ENCODE measurements around the gene MICALL1. TPM values are rescaled to one million over a fixed set of nuclear protein-coding genes. Genes with fewer than 3 reads are reported as not detected.
A peak's percentile ranks its signal among the peaks of the same experiment; 100 is the strongest.

The MICALL1 gene
- total and polyA plus RNA-seq, 2 of the 13 experiments (the other 11 are each of a cell fraction or from before 2014, with no cell fraction given) = 7.6 to 10.6 TPM

DNA sequence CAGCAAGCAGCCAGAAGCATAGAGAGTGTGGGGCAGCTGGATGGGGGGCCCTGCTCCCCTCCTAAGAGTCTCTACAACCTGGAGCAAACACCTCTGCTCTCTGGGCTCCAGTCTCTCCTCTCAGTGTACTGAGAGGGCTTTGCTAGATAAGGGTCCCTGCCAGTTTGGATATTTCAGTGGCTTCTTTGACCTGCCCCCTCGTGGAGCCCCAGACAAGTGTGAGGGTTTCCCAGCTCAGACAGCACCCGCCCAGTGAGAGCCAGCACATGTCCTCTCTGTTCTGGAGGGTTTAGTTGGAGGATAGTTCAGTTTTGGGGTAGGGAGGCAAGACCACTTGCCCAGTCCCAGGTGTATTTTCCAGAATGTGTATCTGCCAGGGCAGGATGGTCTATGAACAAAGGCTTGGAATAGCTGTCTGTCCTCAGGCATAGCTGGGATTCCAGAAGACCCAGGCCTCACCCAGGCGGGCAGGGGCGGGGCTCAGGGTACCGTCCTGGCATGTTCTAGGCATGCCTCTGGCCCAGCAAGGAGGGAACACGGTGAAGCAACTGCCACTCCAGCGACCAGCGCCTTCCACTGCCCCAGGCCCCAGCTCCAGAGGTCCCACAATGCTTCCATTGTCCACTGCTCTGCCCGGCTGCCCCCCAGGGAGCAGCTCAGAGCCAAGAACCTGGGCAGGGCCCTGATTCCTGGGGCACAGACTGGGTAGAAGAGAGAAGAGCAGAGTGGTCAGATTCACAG is 7.5 kb upstream of the MICALL1 start (continued):
- TF ChIP-seq, protein P1, sequence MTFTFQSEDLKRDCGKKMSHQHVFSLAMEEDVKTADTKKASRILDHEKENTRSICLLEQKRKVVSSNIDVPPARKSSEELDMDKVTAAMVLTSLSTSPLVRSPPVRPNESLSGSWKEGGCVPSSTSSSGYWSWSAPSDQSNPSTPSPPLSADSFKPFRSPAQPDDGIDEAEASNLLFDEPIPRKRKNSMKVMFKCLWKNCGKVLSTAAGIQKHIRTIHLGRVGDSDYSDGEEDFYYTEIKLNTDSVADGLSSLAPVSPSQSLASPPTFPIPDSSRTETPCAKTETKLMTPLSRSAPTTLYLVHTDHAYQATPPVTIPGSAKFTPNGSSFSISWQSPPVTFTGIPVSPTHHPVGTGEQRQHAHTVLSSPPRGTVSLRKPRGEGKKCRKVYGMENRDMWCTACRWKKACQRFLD (CRISPR knock-in tag; IDR thresholded peaks at IDR 0.05; ENCODE audit: borderline replicate concordance) = no peak
- no peak for TF ChIP-seq ZNF547 (CRISPR knock-in tag; IDR thresholded peaks at IDR 0.05)
- TF ChIP-seq CENPT (CRISPR knock-in tag; IDR thresholded peaks at IDR 0.05; ENCODE audit: low read depth) = no peak
- no peak for TF ChIP-seq ZNF576 (CRISPR knock-in tag; IDR thresholded peaks at IDR 0.05)
- TF ChIP-seq GATAD2A (CRISPR knock-in tag; IDR thresholded peaks at IDR 0.05) = peak; percentile 67
- 0 out of 2 replicates have a peak, but pooled peaks have one; percentile 10 for TF ChIP-seq NCOA2 (CRISPR knock-in tag; IDR thresholded peaks at IDR 0.05)
- no peak for TF ChIP-seq ZNF432 (CRISPR knock-in tag; IDR thresholded peaks at IDR 0.05; ENCODE audit: borderline replicate concordance)
- TF ChIP-seq ZNF773 (CRISPR knock-in tag; IDR thresholded peaks at IDR 0.05; ENCODE audit: borderline replicate concordance) = no peak
- no peak for TF ChIP-seq ZMAT3 (CRISPR knock-in tag; conservative IDR thresholded peaks at IDR 0.05)
- no peak for TF ChIP-seq HNF4A (CRISPR knock-in tag; IDR thresholded peaks at IDR 0.05)
- TF ChIP-seq, protein P2, sequence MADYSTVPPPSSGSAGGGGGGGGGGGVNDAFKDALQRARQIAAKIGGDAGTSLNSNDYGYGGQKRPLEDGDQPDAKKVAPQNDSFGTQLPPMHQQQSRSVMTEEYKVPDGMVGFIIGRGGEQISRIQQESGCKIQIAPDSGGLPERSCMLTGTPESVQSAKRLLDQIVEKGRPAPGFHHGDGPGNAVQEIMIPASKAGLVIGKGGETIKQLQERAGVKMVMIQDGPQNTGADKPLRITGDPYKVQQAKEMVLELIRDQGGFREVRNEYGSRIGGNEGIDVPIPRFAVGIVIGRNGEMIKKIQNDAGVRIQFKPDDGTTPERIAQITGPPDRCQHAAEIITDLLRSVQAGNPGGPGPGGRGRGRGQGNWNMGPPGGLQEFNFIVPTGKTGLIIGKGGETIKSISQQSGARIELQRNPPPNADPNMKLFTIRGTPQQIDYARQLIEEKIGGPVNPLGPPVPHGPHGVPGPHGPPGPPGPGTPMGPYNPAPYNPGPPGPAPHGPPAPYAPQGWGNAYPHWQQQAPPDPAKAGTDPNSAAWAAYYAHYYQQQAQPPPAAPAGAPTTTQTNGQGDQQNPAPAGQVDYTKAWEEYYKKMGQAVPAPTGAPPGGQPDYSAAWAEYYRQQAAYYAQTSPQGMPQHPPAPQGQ (CRISPR knock-in tag; IDR thresholded peaks at IDR 0.05; ENCODE audit: borderline replicate concordance) = no peak
- TF ChIP-seq CENPX (CRISPR knock-in tag; IDR thresholded peaks at IDR 0.05) = no peak
- no peak; the same call in 1 of the 2 replicates for TF ChIP-seq ZBTB4 (CRISPR knock-in tag; IDR thresholded peaks at IDR 0.05; ENCODE audit: borderline replicate concordance)
- TF ChIP-seq RNF2 (conservative IDR thresholded peaks at IDR 0.05; ENCODE audit: low read depth) = no peak
- no peak for TF ChIP-seq ZFP1 (CRISPR knock-in tag; IDR thresholded peaks at IDR 0.05)
- TF ChIP-seq, protein P3, sequence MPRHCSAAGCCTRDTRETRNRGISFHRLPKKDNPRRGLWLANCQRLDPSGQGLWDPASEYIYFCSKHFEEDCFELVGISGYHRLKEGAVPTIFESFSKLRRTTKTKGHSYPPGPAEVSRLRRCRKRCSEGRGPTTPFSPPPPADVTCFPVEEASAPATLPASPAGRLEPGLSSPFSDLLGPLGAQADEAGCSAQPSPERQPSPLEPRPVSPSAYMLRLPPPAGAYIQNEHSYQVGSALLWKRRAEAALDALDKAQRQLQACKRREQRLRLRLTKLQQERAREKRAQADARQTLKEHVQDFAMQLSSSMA (CRISPR knock-in tag; IDR thresholded peaks at IDR 0.05) = no peak
- TF ChIP-seq, protein P4, sequence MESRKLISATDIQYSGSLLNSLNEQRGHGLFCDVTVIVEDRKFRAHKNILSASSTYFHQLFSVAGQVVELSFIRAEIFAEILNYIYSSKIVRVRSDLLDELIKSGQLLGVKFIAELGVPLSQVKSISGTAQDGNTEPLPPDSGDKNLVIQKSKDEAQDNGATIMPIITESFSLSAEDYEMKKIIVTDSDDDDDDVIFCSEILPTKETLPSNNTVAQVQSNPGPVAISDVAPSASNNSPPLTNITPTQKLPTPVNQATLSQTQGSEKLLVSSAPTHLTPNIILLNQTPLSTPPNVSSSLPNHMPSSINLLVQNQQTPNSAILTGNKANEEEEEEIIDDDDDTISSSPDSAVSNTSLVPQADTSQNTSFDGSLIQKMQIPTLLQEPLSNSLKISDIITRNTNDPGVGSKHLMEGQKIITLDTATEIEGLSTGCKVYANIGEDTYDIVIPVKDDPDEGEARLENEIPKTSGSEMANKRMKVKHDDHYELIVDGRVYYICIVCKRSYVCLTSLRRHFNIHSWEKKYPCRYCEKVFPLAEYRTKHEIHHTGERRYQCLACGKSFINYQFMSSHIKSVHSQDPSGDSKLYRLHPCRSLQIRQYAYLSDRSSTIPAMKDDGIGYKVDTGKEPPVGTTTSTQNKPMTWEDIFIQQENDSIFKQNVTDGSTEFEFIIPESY (CRISPR knock-in tag; IDR thresholded peaks at IDR 0.05) = peak; percentile 35; the same call in 1 of the 2 replicates
- TF ChIP-seq ZNF136 (CRISPR knock-in tag; IDR thresholded peaks at IDR 0.05; ENCODE audit: low read depth) = no peak
- no peak for TF ChIP-seq FIP1L1 (IDR thresholded peaks at IDR 0.05; ENCODE audit: borderline replicate concordance, insufficient read depth, low read depth, low read length)
- no peak for TF ChIP-seq ZNF501 (CRISPR knock-in tag; IDR thresholded peaks at IDR 0.05)
